ENCODE data around the gene AP3D1. TPM values are rescaled to one million over a fixed set of nuclear protein-coding genes. Genes with fewer than 3 reads are reported as not detected.

AP3D1 gene
- total and polyA plus RNA-seq, 7 donors, result 43.1 to 127 (median 55.7) TPM

GRCh38 chr19:2110822-2111221, 40.5 kb downstream of the AP3D1 start:
- TF ChIP-seq POLR2AphosphoS5 (IDR thresholded peaks at IDR 0.05) (no peak), POLR2A (IDR thresholded peaks at IDR 0.05) (no peak), EP300 (IDR thresholded peaks at IDR 0.05) (no peak), CTCF (IDR thresholded peaks at IDR 0.05) (no peak)
- intact Hi-C loops (cut with DNase I), result no loop called here
- Histone ChIP-seq H3K27me3 (no peaks in the 10 kb centered on the region), H3K27ac (no peak overlapping the region), H3K36me3 (peaks cover 65 to 97% (median 79%) of the 10 kb centered on the region in 4 donors), H3K9me3 (no peaks in the 10 kb centered on the region), H3K4me1 (no peaks in the 10 kb centered on the region), H3K4me3 (no peak overlapping the region)
- 94% methylated on average over 13 of the region's 13 CpGs for WGBS, 2 donors
- DNase-seq, result no peak

- Histone ChIP-seq H3K27me3 (no peaks in the 10 kb centered on the region), H3K36me3 (peaks cover 49 to 92% (median 64%) of the 10 kb centered on the region in 4 donors), H3K4me3 (no peak overlapping the region), H3K27ac (no peak overlapping the region), H3K4me1 (no peaks in the 10 kb centered on the region), H3K9me3 (peaks cover 0 to 3% (median 0%) of the 10 kb centered on the region in 4 donors)
- TF ChIP-seq POLR2AphosphoS5 (IDR thresholded peaks at IDR 0.05) (no peak), CTCF (IDR thresholded peaks at IDR 0.05) (no peak), EP300 (IDR thresholded peaks at IDR 0.05) (no peak), POLR2A (IDR thresholded peaks at IDR 0.05) (no peak)
- no peak for DNase-seq
- intact Hi-C loops (cut with DNase I), result no loop called here
- WGBS, 2 donors, result 93 to 94% methylated on average over 31 of the region's 31 CpGs
These were observed 42.1 kb downstream of the AP3D1 start for GRCh38 chr19:2109046-2109864.

- H3K27ac ChIP-seq, result no peak overlapping the region
- H3K36me3 ChIP-seq, result peaks cover 41 to 86% (median 58%) of the 10 kb centered on the region in 4 donors
- H3K27me3 ChIP-seq, result no peaks in the 10 kb centered on the region
- 95% methylated on average over 23 of the region's 23 CpGs for WGBS, 2 donors
- TF ChIP-seq CTCF (IDR thresholded peaks at IDR 0.05), result no peak
- TF ChIP-seq POLR2A (IDR thresholded peaks at IDR 0.05), result no peak
- TF ChIP-seq EP300 (IDR thresholded peaks at IDR 0.05), result no peak
- TF ChIP-seq POLR2AphosphoS5 (IDR thresholded peaks at IDR 0.05), result no peak
- H3K4me3 ChIP-seq, result no peak overlapping the region
- intact Hi-C loops (cut with DNase I), result no loop called here
- DNase-seq, result no peak
- H3K4me1 ChIP-seq, result no peaks in the 10 kb centered on the region
- peaks cover 0 to 3% (median 0%) of the 10 kb centered on the region in 4 donors for H3K9me3 ChIP-seq
These were observed 42.9 kb downstream of the AP3D1 start for GRCh38 chr19:2108251-2109016.

GRCh38 chr19:2103045-2103707, 48.2 kb downstream of the AP3D1 start:
- Histone ChIP-seq H3K4me1 (no peaks in the 10 kb centered on the region), H3K4me3 (no peak overlapping the region), H3K27me3 (no peaks in the 10 kb centered on the region), H3K36me3 (peaks cover 17 to 73% (median 34%) of the 10 kb centered on the region in 4 donors), H3K9me3 (peaks cover 0 to 3% (median 0%) of the 10 kb centered on the region in 4 donors), H3K27ac (no peak overlapping the region)
- TF ChIP-seq POLR2A (IDR thresholded peaks at IDR 0.05) (no peak), CTCF (IDR thresholded peaks at IDR 0.05) (no peak), EP300 (IDR thresholded peaks at IDR 0.05) (no peak), POLR2AphosphoS5 (IDR thresholded peaks at IDR 0.05) (no peak)
- 89 to 93% methylated on average over 20 of the region's 20 CpGs for WGBS, 2 donors
- no peak for DNase-seq
- intact Hi-C loops (cut with DNase I), result no loop called here
